ENCODE measurements around the gene CCDC40.

GRCh38 chr17:80116921-80117380, 80.5 kb downstream of the CCDC40 start:
- TF ChIP-seq CEBPB (IDR thresholded peaks at IDR 0.05) (no peak), TAF1 (IDR thresholded peaks at IDR 0.05; ENCODE audit: low read depth) (no peak), YY1 (IDR thresholded peaks at IDR 0.05; ENCODE audit: low read depth) (no peak), TCF12 (IDR thresholded peaks at IDR 0.05; ENCODE audit: low read depth) (no peak), EP300 (IDR thresholded peaks at IDR 0.05; ENCODE audit: borderline replicate concordance) (no peak), REST (IDR thresholded peaks at IDR 0.05; ENCODE audit: low read depth) (no peak), FOXM1 (IDR thresholded peaks at IDR 0.05; ENCODE audit: borderline replicate concordance, low read depth) (no peak), TEAD4 (IDR thresholded peaks at IDR 0.05) (no peak), EGR1 (IDR thresholded peaks at IDR 0.05) (no peak), ZBTB7A (IDR thresholded peaks at IDR 0.05; ENCODE audit: low read depth) (no peak), USF1 (IDR thresholded peaks at IDR 0.05) (no peak)

Data from Ishikawa (cell line).